Stomach (tissue), 9 donors: ENCODE data around the gene YBEY. TPM values are rescaled to one million over a fixed set of nuclear protein-coding genes. Genes with fewer than 3 reads are reported as not detected.

Experiments used
- DNase-seq, 2 donors: peaks; one replicate each; pipeline versions ENCODE4 v3.0.0 to v3.0.0-alpha.2; 2013 to 2019
- H3K27ac ChIP-seq, 5 donors: fragments of 200-600 bp in 4 of 5; sonication (generic) in 4 of 5; one replicate each; pipeline ENCODE4 v1.5.1; 2013 to 2019; ENCODE audit warnings: mild to moderate bottlenecking in 1 of 5, moderate library complexity in 1 of 5
- H3K27me3 ChIP-seq, 3 donors: fragments of 200-600 bp; sonication (generic); one replicate each; pipeline ENCODE4 v1.5.1; 2017 to 2019; ENCODE audit warnings: mixed run types in 1 of 3
- H3K36me3 ChIP-seq, 4 donors: fragments of 200-600 bp; sonication (generic); 1 replicate in 3 of 4; 2 replicates in 1 of 4; pipeline ENCODE4 v1.5.1; 2016 to 2019
- H3K4me1 ChIP-seq, 4 donors: fragments of 200-600 bp; sonication (generic); one replicate each; pipeline ENCODE4 v1.5.1; 2016 to 2019
- H3K4me3 ChIP-seq, 4 donors: fragments of 200-600 bp; sonication (generic) in 3 of 4; one replicate each; pipeline ENCODE4 v1.5.1; 2016 to 2019; ENCODE audit warnings: mild to moderate bottlenecking in 1 of 4
- H3K9me3 ChIP-seq, 4 donors: fragments of 200-600 bp; sonication (generic); one replicate each; pipeline ENCODE4 v1.5.1; 2016 to 2019
- CTCF ChIP-seq, 7 experiments: fragments of 450-650 bp in 4 of 7; fragments of 200-600 bp in 3 of 7; sonication (generic) in 3 of 7; IDR thresholded peaks; one replicate each; pipeline ENCODE4 v1.5.1; 2016 to 2019; ENCODE audit warnings: antibody characterized with exemption in 7 of 7, control low read depth in 2 of 7, mild to moderate bottlenecking in 1 of 7
- EP300 ChIP-seq: sonication (generic); formaldehyde crosslinking; IDR thresholded peaks from one replicate; pipeline ENCODE4 v1.6.1; 2017; ENCODE audit warnings: antibody characterized with exemption
- POLR2A ChIP-seq, 4 donors: fragments of 450-650 bp; IDR thresholded peaks; one replicate each; pipeline ENCODE4 v1.6.1; 2016; ENCODE audit warnings: antibody characterized with exemption in 4 of 4, control low read depth in 2 of 4, mild to moderate bottlenecking in 1 of 4, moderate library complexity in 1 of 4
- POLR2AphosphoS5 ChIP-seq, 3 donors: sonication (generic); formaldehyde crosslinking; IDR thresholded peaks; one replicate each; pipeline ENCODE4 v1.6.1; 2016; ENCODE audit warnings: antibody characterized with exemption in 3 of 3
- WGBS, 5 donors: extraction: QIAGEN DNeasy Blood & Tissue Kit in 3 of 5; methylation state at CpG; one replicate each; pipeline versions ENCODE4 v1.1.5 to v1.1.7; 2013 to 2018; 5-methylcytosine and 5-hydroxymethylcytosine counted together
- intact Hi-C: fragments of 100-400 bp; cut with DNase I; formaldehyde crosslinking; loops from one replicate; pipeline ENCODE4 v1.15.1; 2023; ENCODE audit warnings: low total_unique reads
- polyA plus RNA-seq, 3 donors: library from polyadenylated mRNA; stranded (reverse); fragments of 200-250 nt; gene quantifications; one replicate each; pipeline ENCODE4 v1.2.3, GENCODE V29; 2013
- total RNA-seq, 5 donors: library from RNA; depleted of rRNA; stranded (reverse); fragments of >200 nt; gene quantifications; one replicate each; pipeline versions ENCODE4 v1.1.0 to v1.2.3, GENCODE V29; 2014 to 2016
- donor health status: healthy with polysubstance abuse.
- donor health status: Bipolar disorder and iron deficiency.
- donor health status: healthy.

The YBEY gene
- total and polyA plus RNA-seq, 8 donors, result 1.0 to 22.0 (median 12.9) TPM

DNA sequence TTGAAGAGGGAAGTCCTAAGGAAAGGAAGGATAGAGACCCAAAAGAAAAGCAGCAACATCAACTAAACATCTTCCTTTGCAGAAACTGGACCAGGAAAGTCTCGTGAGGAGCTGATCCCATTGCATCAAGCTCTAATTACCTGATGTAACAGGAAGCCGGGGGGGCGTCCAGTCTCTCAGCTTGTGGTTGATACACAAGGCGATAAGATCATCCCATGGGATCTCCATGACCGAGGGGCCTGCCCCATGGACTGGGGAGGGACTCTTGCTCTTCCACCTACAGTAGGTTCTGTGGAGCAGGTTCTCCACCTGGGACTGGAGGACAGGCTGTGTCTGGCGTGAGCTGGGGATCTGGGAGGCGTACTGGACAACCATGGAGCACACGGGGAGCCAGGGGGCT lies 42.8 kb upstream of the YBEY start:
- no peak for TF ChIP-seq POLR2A (IDR thresholded peaks at IDR 0.05)
- TF ChIP-seq EP300, result no peak
- TF ChIP-seq CTCF (IDR thresholded peaks at IDR 0.05), result no peak
- no peak for TF ChIP-seq POLR2AphosphoS5 (IDR thresholded peaks at IDR 0.05)
- H3K4me3 ChIP-seq, result no peak overlapping the region
- DNase-seq, result no peak
- intact Hi-C loops, result no loop called here
- WGBS, 5 donors, result 85 to 93% (median 91%) methylated on average over 8 of the region's 8 CpGs
- H3K36me3 ChIP-seq, result peaks cover 88 to 100% (median 99%) of the 10 kb centered on the region in 4 donors
- no peak overlapping the region for H3K27ac ChIP-seq
- H3K27me3 ChIP-seq, result no peaks in the 10 kb centered on the region
- H3K9me3 ChIP-seq, result no peaks in the 10 kb centered on the region
- H3K4me1 ChIP-seq, result no peaks in the 10 kb centered on the region

DNA sequence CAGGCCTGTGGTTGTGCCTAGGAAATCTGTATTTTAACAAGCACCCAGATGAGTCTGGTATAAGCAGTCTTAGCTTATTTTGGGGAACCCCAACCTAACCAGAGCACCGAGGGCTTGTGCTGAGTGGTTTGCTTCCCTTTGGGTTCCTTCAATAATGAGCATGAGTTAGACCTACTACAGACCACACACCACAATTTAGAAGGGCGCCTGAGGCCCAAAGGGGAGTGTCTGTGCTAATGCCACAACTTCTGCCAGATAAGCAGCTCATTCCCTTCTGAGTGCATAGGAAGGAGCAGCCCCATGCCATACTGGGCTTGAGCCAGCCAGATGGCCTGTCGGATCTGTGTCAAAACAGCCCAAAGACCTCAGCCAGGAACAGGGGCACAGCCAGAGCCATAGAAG lies 42.2 kb upstream of the YBEY start:
- WGBS, 5 donors, result 89 to 100% (median 93%) methylated on average over 3 of the region's 3 CpGs
- intact Hi-C loops, result no loop called here
- Histone ChIP-seq H3K9me3 (no peaks in the 10 kb centered on the region), H3K4me3 (no peak overlapping the region), H3K27me3 (no peaks in the 10 kb centered on the region), H3K4me1 (no peaks in the 10 kb centered on the region), H3K36me3 (peaks cover 83 to 100% (median 100%) of the 10 kb centered on the region in 4 donors), H3K27ac (no peak overlapping the region)
- TF ChIP-seq EP300, result no peak
- no peak for DNase-seq

DNA sequence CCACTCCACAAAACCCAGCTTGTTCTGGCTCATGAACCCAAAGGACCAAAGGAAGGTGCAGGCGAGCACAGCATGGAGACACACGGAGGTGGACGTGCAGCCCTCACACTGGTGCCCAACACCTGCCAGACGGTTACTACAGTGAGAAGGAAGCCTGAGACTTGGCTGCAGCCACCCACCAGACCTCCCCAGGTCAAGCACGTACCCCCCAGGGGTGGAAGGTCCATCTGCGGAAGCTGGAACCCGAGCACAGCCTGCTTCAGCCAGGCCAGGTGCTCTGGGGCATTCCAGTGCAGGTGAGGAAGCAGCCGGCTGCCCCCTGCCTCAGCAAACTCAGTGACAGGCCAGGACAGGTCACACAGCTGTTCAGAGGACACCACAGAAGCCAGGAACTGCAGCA lies 41.5 kb upstream of the YBEY start:
- Histone ChIP-seq H3K4me3 (no peak overlapping the region), H3K27ac (no peak overlapping the region), H3K9me3 (no peaks in the 10 kb centered on the region), H3K36me3 (peaks cover 78 to 100% (median 100%) of the 10 kb centered on the region in 4 donors), H3K27me3 (no peaks in the 10 kb centered on the region), H3K4me1 (no peaks in the 10 kb centered on the region)
- intact Hi-C loops, result no loop called here
- WGBS, 5 donors, result 77 to 94% (median 93%) methylated on average over 5 to 8 of the region's 8 CpGs
- no peak for DNase-seq
- TF ChIP-seq EP300 (no peak), CTCF (IDR thresholded peaks at IDR 0.05) (no peak), POLR2A (IDR thresholded peaks at IDR 0.05) (no peak), POLR2AphosphoS5 (IDR thresholded peaks at IDR 0.05) (no peak)

GRCh38 chr21:46245213-46245915 lies 40.8 kb upstream of the YBEY start:
- 76 to 98% (median 92%) methylated on average over 3 of the region's 3 CpGs for WGBS, 5 donors
- peaks cover 79 to 100% (median 100%) of the 10 kb centered on the region in 4 donors for H3K36me3 ChIP-seq
- intact Hi-C loops, result no loop called here
- TF ChIP-seq POLR2A (IDR thresholded peaks at IDR 0.05) (no peak), POLR2AphosphoS5 (IDR thresholded peaks at IDR 0.05) (no peak)
- no peak overlapping the region for H3K4me3 ChIP-seq
- no peaks in the 10 kb centered on the region for H3K9me3 ChIP-seq
- no peak overlapping the region for H3K27ac ChIP-seq
- no peaks in the 10 kb centered on the region for H3K27me3 ChIP-seq
- H3K4me1 ChIP-seq, result no peaks in the 10 kb centered on the region
- no peak for DNase-seq

DNA sequence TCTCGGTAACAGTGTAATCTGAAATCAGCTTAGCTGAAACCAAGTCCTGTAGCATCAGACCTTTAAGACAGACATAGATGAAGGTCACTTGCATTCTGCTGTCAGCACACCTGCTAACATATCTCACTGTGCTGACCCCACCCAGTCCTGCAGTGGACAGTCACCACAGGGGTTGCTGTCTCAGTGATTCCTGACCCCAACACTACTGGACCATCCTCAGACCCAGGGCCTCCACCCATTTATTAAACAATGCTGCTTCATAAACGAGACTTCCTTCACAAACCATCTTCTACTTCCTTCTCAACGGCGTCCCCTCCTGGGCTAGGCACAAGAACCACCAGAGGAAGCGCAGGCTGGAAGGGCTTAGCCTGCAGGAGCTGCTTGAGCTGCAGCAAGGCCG lies 39.8 kb upstream of the YBEY start:
- no peak overlapping the region for H3K4me3 ChIP-seq
- no peak for DNase-seq
- H3K36me3 ChIP-seq, result peaks cover 69 to 100% (median 100%) of the 10 kb centered on the region in 4 donors
- peaks cover 0 to 4% (median under 1%) of the 10 kb centered on the region in 4 donors for H3K4me1 ChIP-seq
- 74 to 80% (median 77%) methylated on average over 4 to 6 of the region's 6 CpGs for WGBS, 5 donors
- no peaks in the 10 kb centered on the region for H3K27me3 ChIP-seq
- TF ChIP-seq CTCF (IDR thresholded peaks at IDR 0.05) (no peak), POLR2A (IDR thresholded peaks at IDR 0.05) (no peak), POLR2AphosphoS5 (IDR thresholded peaks at IDR 0.05) (no peak), EP300 (no peak)
- H3K9me3 ChIP-seq, result no peaks in the 10 kb centered on the region
- intact Hi-C loops, result no loop called here
- H3K27ac ChIP-seq, result no peak overlapping the region
